Measurements from ENCODE around the gene SMYD3. TPM values are rescaled to one million over a fixed set of nuclear protein-coding genes. Genes with fewer than 3 reads are reported as not detected.

Gene SMYD3
- total and polyA plus RNA-seq, 2 of the 13 experiments (the other 11 are each of a cell fraction or from before 2014, with no cell fraction given): 27.7 to 35.8 TPM

GRCh38 chr1:246187834-246188372, 319.2 kb downstream of the SMYD3 start (continued):
- TF ChIP-seq ZNF407 (CRISPR knock-in tag; IDR thresholded peaks at IDR 0.05; ENCODE audit: not compliant biosample characterization) (no peak), ZNF770 (CRISPR knock-in tag; IDR thresholded peaks at IDR 0.05) (no peak), ZNF616 (CRISPR knock-in tag; IDR thresholded peaks at IDR 0.05; ENCODE audit: low read depth) (no peak), ZNF251 (CRISPR knock-in tag; IDR thresholded peaks at IDR 0.05) (no peak), ZSCAN9 (CRISPR knock-in tag; IDR thresholded peaks at IDR 0.05; ENCODE audit: borderline replicate concordance) (peak; percentile 45; the same call in 1 of the 2 replicates), MEIS2 (CRISPR knock-in tag; IDR thresholded peaks at IDR 0.05) (no peak), FUBP1 (CRISPR knock-in tag; IDR thresholded peaks at IDR 0.05; ENCODE audit: borderline replicate concordance) (no peak), FOXK2 (IDR thresholded peaks at IDR 0.05) (no peak), JARID2 (CRISPR knock-in tag; IDR thresholded peaks at IDR 0.05; ENCODE audit: insufficient replicate concordance) (no peak), ZNF235 (CRISPR knock-in tag; IDR thresholded peaks at IDR 0.05; ENCODE audit: borderline replicate concordance) (no peak), ZNF3 (CRISPR knock-in tag; IDR thresholded peaks at IDR 0.05) (peak; percentile 94), TCF7 (IDR thresholded peaks at IDR 0.05; ENCODE audit: low read depth) (no peak), DR1 (CRISPR knock-in tag; IDR thresholded peaks at IDR 0.05) (no peak), YEATS4 (CRISPR knock-in tag; IDR thresholded peaks at IDR 0.05; ENCODE audit: borderline replicate concordance) (no peak), SAP130 (CRISPR knock-in tag; IDR thresholded peaks at IDR 0.05; ENCODE audit: low read depth) (peak; percentile 61), ZFP41 (CRISPR knock-in tag; IDR thresholded peaks at IDR 0.05; ENCODE audit: borderline replicate concordance) (no peak), SUZ12 (IDR thresholded peaks at IDR 0.05; ENCODE audit: low read depth, low read length) (no peak), DPF2 (CRISPR knock-in tag; IDR thresholded peaks at IDR 0.05; ENCODE audit: borderline replicate concordance, low read depth) (peak; percentile 45; the same call in 1 of the 2 replicates), ZNF564 (CRISPR knock-in tag; IDR thresholded peaks at IDR 0.05) (no peak), ZNF12 (CRISPR knock-in tag; IDR thresholded peaks at IDR 0.05) (peak; percentile 94)
